ENCODE data around the gene MMP17.

MMP17 gene

GRCh38 chr12:131827961-131828534 lies at the start of gene MMP17:
TSS of gene MMP17 (plus strand) at chr12:131828393. CDS start at chr12:131828495, 102 bp downstream.
- Histone ChIP-seq H3K27me3 (ENCODE audit: control insufficient read depth in 1 of 2, insufficient read depth in 2 of 2, low read length in 2 of 2) (peaks cover 23 to 36% of the 10 kb centered on the region in 2 donors), H3K9me3 (ENCODE audit: control insufficient read depth in 1 of 2, low read length in 2 of 2) (no peaks in the 10 kb centered on the region), H3K36me3 (ENCODE audit: control insufficient read depth in 1 of 2, insufficient read depth in 2 of 2, low read length in 2 of 2) (no peaks in the 10 kb centered on the region), H3K4me3 (ENCODE audit: low read depth in 1 of 2, low read length in 2 of 2) (peak within 1 kb of the TSS; percentile 29 to 55), H3K4me1 (ENCODE audit: control insufficient read depth in 1 of 2, insufficient read depth in 2 of 2, low read length in 2 of 2) (peaks cover 0 to 18% of the 10 kb centered on the region in 2 donors), H3K27ac (ENCODE audit: low read depth, low read length) (no peak within 1 kb of the TSS), H3K9ac (ENCODE audit: low read depth in 1 of 2, low read length in 2 of 2) (no peak within 1 kb of the TSS)

GRCh38 chr12:131779027-131779426 lies 49.2 kb upstream of the MMP17 start:
- Histone ChIP-seq H3K36me3 (ENCODE audit: control insufficient read depth in 1 of 2, insufficient read depth in 2 of 2, low read length in 2 of 2) (peaks cover 13 to 50% of the 10 kb centered on the region in 2 donors), H3K4me1 (ENCODE audit: control insufficient read depth in 1 of 2, insufficient read depth in 2 of 2, low read length in 2 of 2) (no peaks in the 10 kb centered on the region), H3K27me3 (ENCODE audit: control insufficient read depth in 1 of 2, insufficient read depth in 2 of 2, low read length in 2 of 2) (no peaks in the 10 kb centered on the region), H3K9ac (ENCODE audit: low read depth in 1 of 2, low read length in 2 of 2) (no peak overlapping the region), H3K27ac (ENCODE audit: low read depth, low read length) (no peak overlapping the region), H3K4me3 (ENCODE audit: low read depth in 1 of 2, low read length in 2 of 2) (no peak overlapping the region), H3K9me3 (ENCODE audit: control insufficient read depth in 1 of 2, low read length in 2 of 2) (no peaks in the 10 kb centered on the region)

GRCh38 chr12:131782061-131782460 lies 46.1 kb upstream of the MMP17 start:
- H3K4me3 ChIP-seq (ENCODE audit: low read depth in 1 of 2, low read length in 2 of 2) = no peak overlapping the region
- peaks cover 17 to 59% of the 10 kb centered on the region in 2 donors for H3K36me3 ChIP-seq (ENCODE audit: control insufficient read depth in 1 of 2, insufficient read depth in 2 of 2, low read length in 2 of 2)
- no peak overlapping the region for H3K9ac ChIP-seq (ENCODE audit: low read depth in 1 of 2, low read length in 2 of 2)
- no peaks in the 10 kb centered on the region for H3K27me3 ChIP-seq (ENCODE audit: control insufficient read depth in 1 of 2, insufficient read depth in 2 of 2, low read length in 2 of 2)
- no peak overlapping the region for H3K27ac ChIP-seq (ENCODE audit: low read depth, low read length)
- H3K9me3 ChIP-seq (ENCODE audit: control insufficient read depth in 1 of 2, low read length in 2 of 2) = no peaks in the 10 kb centered on the region
- no peaks in the 10 kb centered on the region for H3K4me1 ChIP-seq (ENCODE audit: control insufficient read depth in 1 of 2, insufficient read depth in 2 of 2, low read length in 2 of 2)

- Histone ChIP-seq H3K27me3 (ENCODE audit: control insufficient read depth in 1 of 2, insufficient read depth in 2 of 2, low read length in 2 of 2) (no peaks in the 10 kb centered on the region), H3K36me3 (ENCODE audit: control insufficient read depth in 1 of 2, insufficient read depth in 2 of 2, low read length in 2 of 2) (peaks cover 18 to 63% of the 10 kb centered on the region in 2 donors), H3K9ac (ENCODE audit: low read depth in 1 of 2, low read length in 2 of 2) (no peak overlapping the region), H3K4me3 (ENCODE audit: low read depth in 1 of 2, low read length in 2 of 2) (no peak overlapping the region), H3K9me3 (ENCODE audit: control insufficient read depth in 1 of 2, low read length in 2 of 2) (no peaks in the 10 kb centered on the region), H3K27ac (ENCODE audit: low read depth, low read length) (no peak overlapping the region), H3K4me1 (ENCODE audit: control insufficient read depth in 1 of 2, insufficient read depth in 2 of 2, low read length in 2 of 2) (no peaks in the 10 kb centered on the region)
Measured at GRCh38 chr12:131783915-131784541, 44.2 kb upstream of the MMP17 start.

GRCh38 chr12:131784909-131785762 lies 43.1 kb upstream of the MMP17 start:
- Histone ChIP-seq H3K27me3 (ENCODE audit: control insufficient read depth in 1 of 2, insufficient read depth in 2 of 2, low read length in 2 of 2) (no peaks in the 10 kb centered on the region), H3K9ac (ENCODE audit: low read depth in 1 of 2, low read length in 2 of 2) (no peak overlapping the region), H3K27ac (ENCODE audit: low read depth, low read length) (no peak overlapping the region), H3K4me1 (ENCODE audit: control insufficient read depth in 1 of 2, insufficient read depth in 2 of 2, low read length in 2 of 2) (no peaks in the 10 kb centered on the region), H3K36me3 (ENCODE audit: control insufficient read depth in 1 of 2, insufficient read depth in 2 of 2, low read length in 2 of 2) (peaks cover 24 to 69% of the 10 kb centered on the region in 2 donors), H3K9me3 (ENCODE audit: control insufficient read depth in 1 of 2, low read length in 2 of 2) (no peaks in the 10 kb centered on the region), H3K4me3 (ENCODE audit: low read depth in 1 of 2, low read length in 2 of 2) (no peak overlapping the region)

- Histone ChIP-seq H3K27me3 (ENCODE audit: control insufficient read depth in 1 of 2, insufficient read depth in 2 of 2, low read length in 2 of 2) (no peaks in the 10 kb centered on the region), H3K36me3 (ENCODE audit: control insufficient read depth in 1 of 2, insufficient read depth in 2 of 2, low read length in 2 of 2) (peaks cover 31 to 71% of the 10 kb centered on the region in 2 donors), H3K4me3 (ENCODE audit: low read depth in 1 of 2, low read length in 2 of 2) (no peak overlapping the region), H3K9ac (ENCODE audit: low read depth in 1 of 2, low read length in 2 of 2) (no peak overlapping the region), H3K9me3 (ENCODE audit: control insufficient read depth in 1 of 2, low read length in 2 of 2) (no peaks in the 10 kb centered on the region), H3K27ac (ENCODE audit: low read depth, low read length) (no peak overlapping the region), H3K4me1 (ENCODE audit: control insufficient read depth in 1 of 2, insufficient read depth in 2 of 2, low read length in 2 of 2) (no peaks in the 10 kb centered on the region)
Measured at GRCh38 chr12:131785763-131786330, 42.3 kb upstream of the MMP17 start.

GRCh38 chr12:131786331-131786730 lies 41.9 kb upstream of the MMP17 start:
- Histone ChIP-seq H3K9ac (ENCODE audit: low read depth in 1 of 2, low read length in 2 of 2) (no peak overlapping the region), H3K4me3 (ENCODE audit: low read depth in 1 of 2, low read length in 2 of 2) (no peak overlapping the region), H3K4me1 (ENCODE audit: control insufficient read depth in 1 of 2, insufficient read depth in 2 of 2, low read length in 2 of 2) (no peaks in the 10 kb centered on the region), H3K36me3 (ENCODE audit: control insufficient read depth in 1 of 2, insufficient read depth in 2 of 2, low read length in 2 of 2) (peaks cover 31 to 70% of the 10 kb centered on the region in 2 donors), H3K27me3 (ENCODE audit: control insufficient read depth in 1 of 2, insufficient read depth in 2 of 2, low read length in 2 of 2) (no peaks in the 10 kb centered on the region), H3K9me3 (ENCODE audit: control insufficient read depth in 1 of 2, low read length in 2 of 2) (no peaks in the 10 kb centered on the region), H3K27ac (ENCODE audit: low read depth, low read length) (no peak overlapping the region)

- no peak overlapping the region for H3K9ac ChIP-seq (ENCODE audit: low read depth in 1 of 2, low read length in 2 of 2)
Measured at GRCh38 chr12:131787143-131787660, 41.0 kb upstream of the MMP17 start.

GRCh38 chr12:131788070-131788469 lies 40.1 kb upstream of the MMP17 start:
- Histone ChIP-seq H3K9me3 (ENCODE audit: control insufficient read depth in 1 of 2, low read length in 2 of 2) (no peaks in the 10 kb centered on the region), H3K4me1 (ENCODE audit: control insufficient read depth in 1 of 2, insufficient read depth in 2 of 2, low read length in 2 of 2) (no peaks in the 10 kb centered on the region), H3K27me3 (ENCODE audit: control insufficient read depth in 1 of 2, insufficient read depth in 2 of 2, low read length in 2 of 2) (no peaks in the 10 kb centered on the region), H3K4me3 (ENCODE audit: low read depth in 1 of 2, low read length in 2 of 2) (no peak overlapping the region), H3K27ac (ENCODE audit: low read depth, low read length) (no peak overlapping the region), H3K36me3 (ENCODE audit: control insufficient read depth in 1 of 2, insufficient read depth in 2 of 2, low read length in 2 of 2) (peaks cover 34 to 81% of the 10 kb centered on the region in 2 donors), H3K9ac (ENCODE audit: low read depth in 1 of 2, low read length in 2 of 2) (no peak overlapping the region)

More at GRCh38 chr12:131787143-131787660, 41.0 kb upstream of the MMP17 start:
- Histone ChIP-seq H3K27ac (ENCODE audit: low read depth, low read length) (no peak overlapping the region), H3K36me3 (ENCODE audit: control insufficient read depth in 1 of 2, insufficient read depth in 2 of 2, low read length in 2 of 2) (peaks cover 34 to 73% of the 10 kb centered on the region in 2 donors), H3K4me3 (ENCODE audit: low read depth in 1 of 2, low read length in 2 of 2) (no peak overlapping the region), H3K4me1 (ENCODE audit: control insufficient read depth in 1 of 2, insufficient read depth in 2 of 2, low read length in 2 of 2) (no peaks in the 10 kb centered on the region), H3K9me3 (ENCODE audit: control insufficient read depth in 1 of 2, low read length in 2 of 2) (no peaks in the 10 kb centered on the region), H3K27me3 (ENCODE audit: control insufficient read depth in 1 of 2, insufficient read depth in 2 of 2, low read length in 2 of 2) (no peaks in the 10 kb centered on the region)

Data from duodenal mucosa (tissue), 2 donors.